ENCODE measurements around the gene PRXL2B. TPM values are rescaled to one million over a fixed set of nuclear protein-coding genes. Genes with fewer than 3 reads are reported as not detected.

The PRXL2B gene
- total RNA-seq, 1 donor from 2014 or later = 12.4 TPM

- no peak for DNase-seq (ENCODE audit: low spot score)
Observed at GRCh38 chr1:2583331-2583791, 3.2 kb upstream of the PRXL2B start.

DNA sequence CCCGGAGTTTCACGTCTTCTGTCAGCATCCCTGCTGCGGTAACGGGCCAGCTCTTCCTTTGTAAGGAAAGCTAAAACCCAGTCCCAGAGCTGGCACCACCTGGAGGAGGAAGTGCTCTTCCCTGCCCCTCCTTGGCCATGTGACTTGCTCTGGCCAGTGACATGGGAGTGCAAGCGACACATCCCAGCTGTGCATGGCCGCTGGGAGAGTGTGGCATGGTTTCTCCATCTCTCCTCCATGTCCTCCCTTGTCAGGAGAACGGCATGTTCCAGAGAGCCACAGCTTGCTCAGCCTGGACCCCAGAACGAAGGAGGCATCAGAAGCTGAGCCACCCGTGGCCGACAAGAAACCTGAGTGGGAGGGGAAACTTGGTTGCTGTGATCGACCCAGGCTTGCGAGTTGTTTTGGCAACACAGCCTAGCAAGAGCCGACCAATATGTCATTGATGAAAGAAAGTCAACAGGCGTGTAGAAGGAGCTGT, 2.7 kb upstream of the PRXL2B start:
- no peak for DNase-seq (ENCODE audit: low spot score)

DNA sequence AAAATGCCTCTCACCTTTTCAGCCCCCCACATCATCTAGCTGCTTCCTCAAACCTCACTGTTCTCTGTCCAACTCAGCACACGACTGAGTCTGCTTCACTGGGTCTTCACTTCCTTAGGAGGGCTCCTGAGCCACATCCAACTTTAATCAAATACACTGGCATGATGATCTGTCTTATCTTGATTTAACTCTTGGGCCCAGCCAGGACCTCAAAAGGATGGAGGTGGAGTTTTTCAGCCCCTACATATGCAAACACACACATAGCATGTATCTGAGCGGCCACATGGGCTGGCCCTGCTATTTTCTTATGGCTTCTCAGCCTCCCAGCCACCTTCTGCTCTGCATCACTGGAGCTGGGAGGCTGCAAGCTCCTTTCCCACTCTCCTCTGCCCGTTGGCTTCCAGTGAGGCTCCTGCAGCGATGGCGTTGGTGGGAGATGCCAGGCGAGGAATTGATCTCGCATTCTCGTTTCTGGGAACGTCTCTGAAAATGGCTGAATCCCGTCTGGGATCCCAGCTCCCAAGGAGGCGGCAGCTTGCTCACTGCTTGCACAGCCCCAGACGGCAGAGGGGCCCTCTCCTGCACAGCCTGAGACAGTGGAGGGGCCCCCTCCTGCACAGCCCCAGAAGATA, 1.8 kb upstream of the PRXL2B start:
- no peak for DNase-seq (ENCODE audit: low spot score)

DNA sequence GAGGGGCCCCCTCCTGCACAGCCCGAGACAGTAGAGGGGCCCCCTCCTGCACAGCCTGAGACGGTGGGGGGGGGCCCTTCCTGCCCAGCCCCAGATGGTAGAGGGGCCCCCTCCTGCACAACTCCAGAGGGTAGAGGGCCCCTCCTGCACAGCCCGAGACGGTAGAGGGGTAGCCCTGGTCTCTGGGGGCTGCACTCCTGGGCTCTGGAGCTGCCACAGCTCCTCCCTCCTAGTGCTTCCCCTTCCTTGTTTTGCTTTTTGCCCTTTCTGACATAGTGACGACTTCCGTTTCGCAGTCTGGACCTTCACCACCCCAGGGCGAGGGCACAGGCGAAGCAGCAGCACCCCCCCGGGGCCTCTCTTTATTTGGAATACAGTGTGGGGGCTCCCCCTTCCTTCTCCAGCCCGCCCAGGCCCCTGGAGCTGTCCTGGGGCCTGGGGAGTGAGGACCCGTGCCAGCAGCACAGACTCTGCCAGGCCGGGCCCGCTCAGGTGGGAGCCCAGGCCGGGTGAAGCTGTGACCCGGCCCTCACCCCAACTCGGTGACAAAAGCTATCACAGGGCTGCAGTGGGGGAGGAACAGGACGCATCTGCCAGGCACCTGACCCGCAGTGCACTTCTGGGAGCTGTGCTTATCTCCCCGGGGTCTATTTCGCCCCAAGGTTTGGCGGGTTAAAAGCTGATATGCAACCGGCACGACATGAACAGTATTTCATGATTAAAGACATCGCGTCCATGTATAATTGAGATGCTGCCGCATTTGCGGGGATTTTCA, 1.1 kb upstream of the PRXL2B start:
- no peak for DNase-seq (ENCODE audit: low spot score)

DNA sequence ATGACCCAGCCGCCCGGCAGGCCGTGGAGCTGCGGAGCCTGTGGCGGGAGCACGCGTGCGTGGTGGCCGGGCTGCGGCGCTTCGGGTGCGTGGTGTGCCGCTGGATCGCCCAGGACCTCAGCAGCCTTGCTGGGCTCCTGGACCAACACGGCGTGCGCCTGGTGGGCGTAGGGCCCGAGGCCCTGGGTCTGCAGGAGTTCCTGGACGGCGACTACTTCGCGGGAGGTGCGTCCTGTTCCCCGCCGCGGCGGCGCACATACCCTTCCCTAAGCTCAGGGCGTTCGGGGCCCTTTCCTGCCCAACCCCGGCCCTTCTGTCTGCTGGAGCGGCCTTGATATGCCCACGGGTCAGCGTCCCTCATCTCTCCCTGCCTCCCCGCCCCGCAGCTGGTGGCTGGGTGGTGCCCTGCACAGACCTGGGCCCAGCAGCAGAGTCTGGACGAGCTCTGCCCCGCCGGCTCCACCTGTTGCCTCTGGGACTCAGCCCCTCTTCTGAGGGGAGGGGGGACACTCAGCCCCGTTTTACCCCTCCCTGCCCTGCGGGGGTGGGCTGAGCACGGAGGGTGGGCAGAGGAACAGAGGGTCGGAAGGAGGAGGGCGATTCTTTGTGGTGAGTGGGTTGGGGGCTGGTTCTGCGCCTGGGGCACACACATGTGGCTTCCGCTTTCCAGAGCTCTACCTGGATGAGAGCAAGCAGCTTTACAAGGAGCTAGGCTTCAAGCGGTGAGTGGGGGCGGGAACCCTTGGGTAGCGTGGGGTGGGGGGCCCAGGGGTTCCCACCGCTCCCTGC, 688 bp downstream of the PRXL2B start:
- no peak for DNase-seq (ENCODE audit: low spot score)

GRCh38 chr1:2587860-2588571, 1.4 kb downstream of the PRXL2B start:
- DNase-seq (ENCODE audit: low spot score) = no peak

GRCh38 chr1:2588661-2589430, 2.3 kb downstream of the PRXL2B start:
- no peak for DNase-seq (ENCODE audit: low spot score)

DNA sequence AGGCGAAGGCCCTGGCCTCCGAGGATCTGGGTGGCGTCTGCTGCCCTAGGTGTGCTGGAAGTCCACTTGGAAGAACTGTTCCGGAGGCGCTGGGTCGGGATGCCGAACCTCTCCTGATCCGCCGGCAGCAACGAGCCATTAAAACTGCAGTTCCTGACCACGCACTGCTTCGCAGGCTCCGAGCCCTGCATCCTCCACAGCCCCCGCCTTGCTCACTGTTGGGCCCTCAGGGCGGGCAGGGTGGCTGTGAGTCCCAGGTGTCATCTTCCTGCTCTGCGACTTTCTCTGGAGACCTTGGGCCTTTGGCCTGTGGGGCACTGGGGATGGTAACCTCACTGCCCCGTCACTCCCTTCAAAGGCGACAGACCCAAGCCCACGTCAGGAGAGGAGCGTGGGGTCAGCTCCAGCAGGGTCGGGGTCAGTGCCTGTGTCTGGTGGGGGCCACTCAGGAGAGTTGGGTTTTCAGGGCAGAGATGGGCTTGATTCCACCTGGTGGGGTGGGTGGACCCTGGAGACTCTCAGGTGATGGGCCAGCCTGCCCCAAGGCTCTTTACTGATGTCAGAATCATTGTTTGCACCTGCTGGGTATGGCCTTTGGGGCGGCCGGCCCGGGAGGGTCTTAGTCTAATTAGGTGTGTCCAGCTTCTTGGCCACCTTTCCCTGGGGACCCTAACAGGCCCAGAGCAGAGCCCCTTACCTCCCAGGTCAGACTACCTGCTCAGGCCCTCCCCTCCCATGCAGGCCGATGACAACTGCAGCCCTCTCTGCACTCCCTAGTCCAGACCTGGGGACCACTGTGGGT, 3.1 kb downstream of the PRXL2B start:
- no peak for DNase-seq (ENCODE audit: low spot score)

DNA sequence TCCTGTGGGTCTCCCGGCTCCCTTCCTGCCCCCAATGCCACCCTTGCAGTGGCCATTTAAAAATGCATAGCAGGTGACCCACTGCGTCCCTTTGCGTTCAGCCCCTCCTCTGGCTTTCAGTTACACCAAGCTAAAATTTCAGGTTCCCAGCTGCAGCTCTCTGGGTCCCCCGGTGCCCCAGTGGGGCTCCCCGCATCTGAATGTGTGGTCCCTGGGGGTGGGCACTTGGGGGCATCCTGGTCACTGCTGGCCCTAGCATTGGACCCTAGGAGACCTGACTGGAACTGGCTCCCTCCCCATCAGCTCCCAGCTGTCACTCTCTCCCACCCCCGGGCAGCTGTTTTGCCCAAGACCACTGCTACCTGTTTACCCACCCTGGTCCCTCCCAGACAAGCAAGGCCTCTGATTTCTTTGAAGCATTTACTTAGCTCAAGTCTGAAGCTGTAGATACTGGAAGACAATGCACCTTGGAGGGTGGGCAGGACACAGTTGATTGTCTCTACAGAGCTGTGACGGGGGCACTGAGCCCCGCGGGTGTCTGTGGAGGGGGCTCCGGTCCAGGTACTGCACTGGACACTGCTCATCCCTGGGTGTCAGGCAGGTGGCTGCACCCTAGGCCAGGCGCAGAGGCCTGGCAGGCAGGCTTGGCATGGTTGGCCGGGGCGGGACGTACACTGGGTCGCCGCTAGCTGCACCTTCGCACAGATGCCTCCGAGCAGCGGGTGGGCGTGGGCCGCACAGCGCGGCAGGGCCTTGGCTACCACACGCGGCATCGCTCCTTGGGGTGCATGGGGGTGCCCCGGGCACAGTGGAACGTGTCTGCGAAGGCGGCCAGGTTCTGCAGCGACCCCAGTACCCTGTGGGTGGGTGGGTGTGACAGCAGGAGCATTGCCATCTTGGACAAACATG, 3.9 kb downstream of the PRXL2B start:
- no peak for DNase-seq (ENCODE audit: low spot score)

DNA sequence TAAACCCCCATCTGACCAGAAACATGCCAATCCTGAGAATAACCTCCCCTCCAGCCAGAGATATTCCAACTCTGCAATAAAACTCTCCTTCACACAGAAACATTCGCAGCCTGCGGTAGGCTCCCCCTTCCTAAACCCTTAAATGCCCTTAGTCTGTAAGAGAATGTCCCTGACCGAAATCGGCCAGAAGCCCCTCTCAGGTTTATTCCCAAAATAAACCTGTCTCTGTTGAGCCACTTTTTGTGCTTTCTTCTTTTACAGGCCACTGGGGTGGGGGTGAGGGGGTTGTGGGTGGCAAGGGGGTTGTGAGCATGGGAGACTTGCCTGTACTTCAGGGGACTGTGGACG, 4.6 kb downstream of the PRXL2B start:
- DNase-seq (ENCODE audit: low spot score) = no peak

- no peak for DNase-seq (ENCODE audit: low spot score)
Observed at GRCh38 chr1:2591581-2592261, 5.1 kb downstream of the PRXL2B start.

- DNase-seq (ENCODE audit: low spot score) = no peak
Observed at GRCh38 chr1:2592672-2593071, 6.1 kb downstream of the PRXL2B start.

- no peak for DNase-seq (ENCODE audit: low spot score)
Observed at GRCh38 chr1:2593251-2593878, 6.8 kb downstream of the PRXL2B start.

GRCh38 chr1:2594001-2594640, 7.5 kb downstream of the PRXL2B start:
- no peak for DNase-seq (ENCODE audit: low spot score)

DNA sequence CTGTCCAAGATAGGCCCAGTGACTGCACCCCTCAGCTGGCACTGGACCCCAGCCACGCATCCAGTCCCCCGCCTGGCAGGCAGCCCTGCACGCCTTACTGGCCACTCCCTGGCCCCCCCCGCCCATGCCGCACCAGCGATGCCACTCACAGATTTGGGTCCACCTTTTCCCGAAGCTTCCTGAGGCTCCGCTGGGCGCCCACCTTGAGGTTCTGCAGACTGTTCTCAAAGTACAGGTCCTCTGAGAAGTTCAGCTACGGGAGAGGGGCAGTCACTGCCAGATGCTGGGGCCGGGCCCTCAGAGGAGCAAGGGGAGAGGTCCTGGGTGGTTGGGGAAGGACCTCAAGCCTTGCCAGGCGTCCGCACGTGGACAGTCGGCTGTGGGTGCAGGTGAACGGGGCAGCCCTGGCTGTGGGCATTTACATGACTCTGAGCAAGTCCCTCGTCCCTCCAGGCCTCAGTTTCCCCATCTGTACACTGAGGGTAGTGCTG, 8.1 kb downstream of the PRXL2B start:
- no peak for DNase-seq (ENCODE audit: low spot score)

GRCh38 chr1:2595261-2595811, 8.8 kb downstream of the PRXL2B start:
- DNase-seq (ENCODE audit: low spot score) = no peak

Measured in mesenteric fat pad (tissue), 1 donor.